Measurements from ENCODE around the gene NRAS.
A peak's percentile ranks its signal among the peaks of the same experiment; 100 is the strongest.
"Not testable (repeated sequence)": the region's sequence is repeated elsewhere in the genome, so short reads cannot be mapped to it uniquely, and the experiment has no call there.

Gene NRAS

DNA sequence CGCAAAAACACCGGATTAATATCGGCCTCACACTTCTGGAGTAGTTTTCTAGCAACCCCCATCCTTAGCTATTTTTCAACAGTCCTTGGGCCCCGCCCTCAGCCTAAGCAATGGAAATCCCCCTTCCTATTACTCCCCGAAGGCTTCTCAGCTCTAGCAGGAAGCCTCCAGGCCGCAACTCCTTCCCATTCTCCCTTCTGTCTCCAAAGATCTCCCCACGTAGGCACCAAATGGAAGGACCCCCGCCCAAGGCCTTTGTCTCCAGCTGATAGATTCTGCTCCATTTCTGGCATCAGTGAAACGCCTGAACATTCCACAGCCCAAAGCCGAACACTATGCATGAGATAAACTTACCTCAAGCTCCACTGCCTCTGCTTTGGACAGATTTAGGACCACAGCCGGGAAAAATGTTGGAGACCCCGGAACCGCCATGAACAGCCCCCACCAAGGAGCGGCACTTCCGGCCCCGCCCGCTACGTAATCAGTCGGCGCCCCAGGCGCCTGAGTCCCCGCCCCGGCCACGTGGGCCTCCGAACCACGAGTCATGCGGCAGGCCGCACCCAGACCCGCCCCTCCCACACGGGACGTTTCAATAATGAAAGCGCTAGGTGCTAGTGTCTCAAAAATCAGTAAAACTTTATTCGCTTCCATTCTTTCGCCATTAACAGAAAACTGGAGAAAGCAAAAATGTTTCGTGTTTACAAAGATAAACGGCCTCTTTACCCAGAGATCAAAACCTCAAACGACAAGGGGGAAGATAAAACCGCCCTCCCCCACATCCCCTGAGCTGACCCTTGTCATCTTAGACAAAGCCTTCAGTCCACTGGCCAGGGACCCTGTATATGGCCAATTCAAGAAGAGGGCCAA lies at the start of gene NRAS:
NRAS (minus strand) TSS at position 468 of the 867 bp plus-strand sequence. CDS start 611 bp downstream, outside the sequence.
- DNase-seq: peak; percentile 96

DNA sequence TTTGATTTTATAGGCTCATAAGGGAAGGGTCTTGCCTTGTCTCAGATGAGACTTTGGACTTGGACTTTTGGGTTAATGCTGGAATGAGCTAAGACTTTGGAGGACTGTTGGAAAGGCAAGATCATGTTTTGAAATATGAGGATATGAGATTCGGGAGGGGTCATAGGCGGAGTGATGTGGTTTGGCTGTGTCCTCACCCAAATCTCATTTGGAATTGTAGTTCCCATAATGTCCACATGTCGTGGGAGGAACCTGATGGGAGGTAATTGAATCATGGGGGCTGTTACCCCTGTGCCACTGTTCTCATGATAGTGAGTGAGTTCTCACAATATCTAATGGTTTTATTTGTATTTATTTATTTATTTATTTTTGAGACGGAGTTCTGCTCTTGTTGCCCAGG lies 48.1 kb upstream of the NRAS start:
- DNase-seq: no peak

DNA sequence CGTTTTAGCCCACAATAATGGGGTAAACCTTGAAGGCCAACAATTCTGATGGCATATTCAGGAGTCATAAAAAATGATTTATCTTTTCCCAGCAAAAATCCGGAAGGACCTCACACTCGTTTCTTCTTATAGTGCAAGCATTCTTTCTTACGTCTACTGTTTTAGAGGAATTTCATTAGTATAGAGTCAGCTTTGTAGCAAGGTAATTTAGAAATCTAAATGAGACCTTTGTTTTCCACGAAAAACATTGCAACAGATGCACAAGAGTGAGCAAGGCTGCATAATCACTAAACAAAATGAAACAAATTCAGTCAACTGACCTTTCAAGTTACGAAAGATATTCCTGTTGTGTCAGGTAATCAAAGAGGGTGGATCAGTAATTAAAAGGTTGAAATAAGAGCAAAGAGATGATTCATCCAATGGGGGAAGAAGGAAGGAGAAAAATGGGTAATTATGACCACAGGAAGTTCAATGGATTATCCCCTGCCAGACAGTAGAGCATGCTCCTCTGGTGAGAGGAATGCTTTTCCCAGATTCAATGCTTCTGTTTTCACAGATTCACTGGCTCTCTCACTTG lies 41.8 kb upstream of the NRAS start:
- DNase-seq: no peak

DNA sequence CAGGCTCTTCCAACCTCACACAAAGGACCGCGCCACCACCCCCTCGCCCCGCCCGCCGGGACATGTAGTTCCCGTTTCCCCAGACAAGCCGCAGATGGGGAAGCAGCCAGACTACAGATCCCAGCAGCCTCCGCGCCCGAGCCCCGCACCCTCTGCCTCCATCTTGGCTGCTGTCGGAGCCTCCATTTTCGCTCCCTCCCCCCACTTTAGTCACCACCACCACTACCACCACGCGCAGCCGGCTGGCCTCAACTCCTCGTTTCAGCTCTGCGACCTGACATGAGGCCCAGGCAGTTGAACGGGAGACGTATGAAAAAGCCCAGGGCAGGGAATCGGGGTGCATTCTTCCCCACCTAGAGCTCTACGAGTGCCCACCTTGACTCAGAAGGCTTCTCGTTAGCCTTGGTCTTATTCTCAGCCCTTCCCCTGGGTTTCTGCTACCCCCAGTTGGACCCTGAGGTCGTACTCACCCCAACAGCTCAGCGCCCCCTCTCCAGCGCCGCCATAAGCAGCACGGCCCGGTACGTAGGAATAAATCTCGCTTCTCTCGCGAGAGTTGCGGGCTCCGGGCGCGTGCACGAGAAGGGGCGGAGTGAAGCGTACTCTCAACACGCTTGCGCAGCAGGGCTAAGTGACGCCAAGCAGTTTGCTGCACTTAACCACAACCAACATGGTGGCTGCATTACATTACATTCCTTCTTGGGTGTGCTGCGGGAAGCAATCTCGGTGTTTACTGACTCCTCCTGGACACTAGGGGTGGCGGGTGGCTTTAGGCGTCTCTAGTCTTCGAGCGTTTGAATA lies 41.1 kb upstream of the NRAS start, which contains the start of gene CSDE1:
CSDE1 (minus strand) TSS at position 530 of the 801 bp plus-strand sequence. CDS start 18,094 bp downstream, outside the sequence.
- peak; percentile 98 for DNase-seq

DNA sequence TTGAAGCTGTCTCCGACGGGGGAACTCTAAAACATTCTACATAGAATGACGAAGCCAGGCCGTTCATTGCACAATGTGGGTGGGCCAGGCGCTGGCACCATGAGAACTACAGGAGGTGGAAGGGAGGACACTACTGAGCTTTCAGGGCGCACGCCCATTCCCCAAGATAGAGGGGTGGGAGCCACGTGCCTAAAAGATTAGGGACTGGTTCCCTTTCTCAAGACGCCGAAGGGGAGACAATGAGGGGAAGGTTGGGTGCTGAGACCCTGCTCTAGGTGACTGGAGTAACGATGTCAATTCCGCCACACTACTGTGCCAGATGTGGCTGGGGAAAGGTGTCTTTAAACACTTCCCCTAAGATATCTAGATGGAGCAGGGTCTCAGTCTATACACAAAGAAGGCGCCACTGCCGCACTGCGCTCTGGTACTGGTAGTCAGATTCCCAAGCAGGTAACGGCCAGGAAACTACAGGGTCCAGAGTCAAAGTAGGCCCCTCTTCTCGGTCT lies 40.4 kb upstream of the NRAS start:
- DNase-seq: no peak

DNA sequence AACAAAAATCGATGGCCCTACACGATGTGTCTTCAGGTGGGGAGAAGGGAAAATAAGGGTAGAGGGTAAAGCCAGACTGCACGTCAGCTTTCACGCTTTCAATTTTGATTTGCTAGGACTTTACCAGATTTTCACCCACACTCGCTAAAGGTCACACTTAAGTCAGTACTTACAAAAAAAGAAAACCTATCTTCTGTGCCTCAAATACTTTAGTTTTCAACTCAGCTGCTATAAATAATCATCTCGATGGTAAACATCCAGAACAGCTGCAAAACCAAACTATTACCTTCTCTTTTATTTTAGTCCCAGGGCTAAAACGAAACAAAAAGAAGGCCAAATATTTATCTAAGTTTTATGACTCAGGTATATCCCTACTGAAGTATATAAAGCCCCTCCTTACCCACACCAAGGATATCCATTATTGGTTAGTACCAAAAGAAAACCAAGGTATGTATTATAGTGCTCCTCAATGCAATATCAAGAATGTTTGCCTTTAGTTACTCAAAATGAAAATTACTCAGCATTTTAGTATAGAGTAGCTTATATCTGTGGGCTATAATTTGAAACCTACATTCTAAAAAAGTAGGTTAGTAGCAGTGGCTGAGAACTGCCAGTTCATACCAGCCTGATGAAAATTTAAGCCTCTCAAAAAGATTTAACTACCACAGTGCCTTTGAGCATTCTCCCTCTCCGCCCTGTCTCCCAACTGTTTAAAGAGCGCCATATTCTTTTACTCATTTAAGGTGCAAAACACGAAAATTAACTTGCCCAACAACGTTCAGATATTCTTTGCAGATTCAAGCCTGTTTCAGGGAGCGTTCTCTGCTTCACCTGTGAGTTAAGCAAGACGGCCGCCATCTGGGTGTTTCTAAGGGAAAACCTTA lies 39.7 kb upstream of the NRAS start:
- DNase-seq: no peak

DNA sequence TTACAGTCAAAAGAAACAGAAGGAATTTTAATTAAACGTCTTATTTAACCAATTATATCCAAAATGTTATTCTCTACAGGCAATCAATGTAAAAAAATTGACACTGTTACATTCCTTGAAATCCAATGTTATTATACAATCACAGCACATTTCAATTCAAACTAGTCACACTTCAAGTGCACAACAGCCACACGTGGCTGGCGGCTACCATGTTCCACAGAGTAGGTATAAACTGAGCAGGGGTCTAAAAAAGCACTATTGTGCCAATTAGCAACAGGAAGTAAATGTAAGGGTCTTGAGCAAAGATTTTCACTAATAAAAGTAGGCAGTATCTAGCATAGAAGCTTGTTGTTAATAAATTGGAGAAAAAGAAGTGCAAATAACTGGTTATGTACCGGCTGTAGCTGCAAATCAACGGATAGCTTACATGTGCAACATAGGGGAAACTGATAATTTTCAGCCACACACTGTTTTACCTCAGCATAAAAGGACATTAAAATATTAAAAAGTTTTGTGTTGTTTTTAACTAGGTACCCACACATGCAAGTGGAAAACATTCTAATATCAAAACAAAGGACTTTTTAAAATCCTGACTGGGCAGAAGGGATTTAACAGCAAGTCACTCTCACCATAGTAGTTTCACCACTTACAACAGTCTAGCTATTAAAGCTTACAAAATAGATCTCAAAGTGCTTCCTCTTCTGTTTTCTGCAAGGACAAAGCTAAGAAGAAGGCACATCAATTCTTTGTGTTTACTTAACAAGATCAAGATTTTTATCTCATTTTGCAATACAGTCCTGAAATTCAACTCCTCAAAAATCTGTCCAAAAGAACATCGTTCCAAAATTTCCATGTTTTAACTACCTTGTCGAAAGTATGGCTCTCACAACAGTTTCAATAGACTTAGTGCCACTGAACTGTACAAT lies 38.7 kb upstream of the NRAS start:
- no peak for DNase-seq

DNA sequence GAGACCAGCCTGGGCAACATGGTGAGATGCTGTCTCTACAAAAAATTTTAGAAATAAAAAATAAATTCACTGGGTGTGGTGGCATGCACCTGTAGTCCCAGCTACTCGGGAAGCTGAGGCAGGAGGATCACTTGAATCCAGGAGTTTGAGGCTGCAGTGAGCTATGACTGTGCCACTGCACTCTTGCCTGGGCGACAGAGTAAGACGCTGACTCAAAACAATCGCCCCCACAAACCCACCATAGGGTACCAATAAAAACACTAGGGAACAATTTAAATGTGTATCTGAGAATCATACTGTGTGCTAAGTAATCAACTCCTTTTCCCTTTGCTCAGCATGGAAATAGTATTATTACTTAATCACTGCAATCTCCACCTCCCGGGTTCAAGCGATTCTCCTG lies 37.1 kb upstream of the NRAS start:
- DNase-seq: not testable (repeated sequence)

DNA sequence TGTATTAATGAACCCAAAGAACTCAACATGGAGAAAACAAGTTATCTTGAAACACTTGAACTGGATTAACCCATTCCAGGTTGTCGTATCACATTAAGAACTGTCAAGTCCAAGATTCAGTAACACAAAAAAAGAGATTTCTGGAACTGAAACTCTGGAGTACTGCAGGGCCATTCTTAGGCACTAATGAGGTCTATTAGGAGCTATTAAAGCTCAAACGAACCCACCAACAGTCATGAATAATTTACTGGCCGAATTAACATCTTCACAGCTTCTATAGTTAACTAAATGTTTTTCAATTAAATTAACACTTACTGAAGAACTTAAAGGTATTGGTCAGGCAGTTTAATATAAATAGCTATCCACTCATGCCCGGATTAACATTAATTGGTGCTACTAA lies 36.6 kb upstream of the NRAS start:
- DNase-seq: no peak

DNA sequence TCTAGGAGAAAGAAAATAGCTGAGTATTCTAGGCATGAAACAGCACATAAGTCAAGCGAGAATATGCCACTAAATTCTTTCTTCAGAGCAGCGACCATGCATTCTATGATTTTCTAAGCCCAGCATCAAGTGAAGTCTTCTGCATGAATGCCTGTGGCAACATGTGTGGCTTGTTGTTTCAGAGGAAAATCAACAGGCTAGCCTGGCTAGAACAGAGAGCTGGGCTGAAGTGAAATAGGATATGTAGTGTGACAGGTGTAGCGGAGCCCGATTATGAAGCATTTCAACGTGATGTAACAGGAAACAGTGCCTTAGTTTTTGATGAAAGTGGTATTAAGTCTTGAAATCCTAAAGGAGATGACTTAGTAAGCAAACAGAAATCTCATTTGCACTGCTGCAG lies 34.2 kb upstream of the NRAS start:
- DNase-seq: no peak

DNA sequence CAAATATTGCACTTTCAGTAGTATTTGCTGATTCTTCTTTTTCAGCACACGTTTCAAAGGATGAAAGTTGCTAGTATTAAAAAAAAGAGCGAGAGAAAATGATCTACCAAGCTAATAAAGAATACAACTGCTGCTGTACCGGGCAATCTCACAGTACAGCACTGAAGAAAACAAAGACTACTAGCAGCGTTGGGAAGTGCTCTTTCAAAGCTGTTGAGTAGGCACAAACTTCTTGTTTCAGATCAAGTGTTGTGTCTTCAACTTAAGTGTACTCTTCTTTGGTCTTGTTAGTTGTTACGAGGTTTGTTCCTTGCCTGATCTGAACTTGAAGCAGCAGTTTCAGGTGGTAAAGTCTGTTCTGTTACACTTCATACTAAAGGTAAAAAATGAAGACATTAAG lies 33.3 kb upstream of the NRAS start:
- no peak for DNase-seq

DNA sequence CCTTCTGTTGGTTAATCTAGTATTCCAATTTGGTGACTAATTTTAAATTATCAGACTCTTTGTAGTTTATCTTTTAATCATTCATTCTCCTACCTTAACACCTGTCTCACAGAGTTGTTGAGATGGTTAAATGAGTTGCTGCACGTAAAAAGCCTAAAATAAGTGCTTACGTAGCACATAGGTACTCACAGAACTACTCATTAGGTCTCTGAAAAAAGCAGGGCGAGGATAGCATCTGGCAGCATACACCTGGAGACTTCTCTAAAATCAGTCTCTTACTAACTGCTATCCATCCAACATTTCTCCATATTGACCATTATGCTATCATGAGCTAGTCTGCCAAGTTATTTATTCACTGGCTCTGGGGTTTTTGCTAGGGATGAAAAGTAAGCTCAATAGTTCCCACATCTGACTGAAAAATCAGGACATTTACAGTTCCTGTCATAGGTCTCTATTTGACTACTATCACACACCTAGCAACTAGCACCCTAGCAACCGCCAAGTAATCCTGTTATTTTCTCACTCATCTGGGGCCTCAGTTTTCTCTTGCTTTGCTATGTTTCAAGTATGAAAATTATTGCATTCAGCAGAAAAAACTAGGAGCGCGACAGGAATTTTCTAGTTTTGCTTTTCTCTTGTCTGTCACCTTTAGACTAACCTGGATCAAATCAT lies 30.0 kb upstream of the NRAS start:
- no peak for DNase-seq

DNA sequence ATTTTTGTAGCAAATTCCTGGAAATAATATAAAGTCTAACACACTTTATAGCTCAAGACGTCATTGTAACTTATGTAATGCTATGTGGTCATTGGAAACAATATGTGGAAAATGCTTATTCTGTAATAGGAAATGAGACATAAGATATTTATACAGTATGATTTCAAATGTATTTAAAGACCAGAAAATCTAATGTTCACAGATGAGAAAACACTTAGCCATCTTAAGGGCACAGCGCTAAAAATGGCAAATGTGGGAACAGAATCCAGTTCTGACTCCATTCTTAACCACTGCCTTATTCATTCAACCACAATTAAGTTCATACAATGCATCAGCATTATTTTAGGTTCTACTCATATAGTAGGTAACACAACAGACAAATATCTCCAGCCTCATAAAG lies 28.7 kb upstream of the NRAS start:
- no peak for DNase-seq

DNA sequence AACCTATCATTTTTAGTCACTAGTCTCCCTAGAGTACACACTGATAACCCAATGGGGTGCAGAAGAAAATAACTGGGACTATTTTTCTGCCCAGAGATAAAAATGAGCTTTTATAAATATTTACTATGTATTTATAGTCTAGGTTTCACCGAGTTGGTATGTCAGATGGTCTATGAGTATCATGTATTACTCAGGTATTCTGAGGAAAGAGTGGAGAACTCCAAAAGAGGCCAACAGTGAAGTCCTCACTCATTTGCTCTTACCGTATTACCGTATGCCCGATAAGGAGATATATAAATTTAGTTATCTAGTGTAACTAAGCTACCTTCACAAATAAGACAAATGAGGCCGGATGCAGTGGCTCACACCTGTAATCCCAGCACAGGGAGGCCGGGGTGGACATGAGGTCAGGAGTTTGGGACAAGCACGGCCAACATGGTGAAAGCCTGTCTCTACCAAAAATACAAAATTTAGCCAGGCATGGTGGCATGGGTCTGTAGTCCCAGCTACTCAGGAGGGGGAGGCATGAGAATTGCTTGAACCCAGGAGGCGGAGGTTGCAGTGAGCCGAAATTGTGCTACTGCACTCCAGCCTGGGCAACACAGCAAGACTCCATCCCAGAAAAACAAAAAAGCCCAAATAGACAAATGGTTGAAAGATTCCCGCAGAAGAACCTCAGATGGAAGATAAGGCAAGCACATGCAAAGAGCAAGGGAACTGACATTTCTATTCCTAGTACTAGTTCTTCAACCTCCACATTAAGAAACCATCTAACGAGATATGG lies 25.6 kb upstream of the NRAS start:
- no peak for DNase-seq

DNA sequence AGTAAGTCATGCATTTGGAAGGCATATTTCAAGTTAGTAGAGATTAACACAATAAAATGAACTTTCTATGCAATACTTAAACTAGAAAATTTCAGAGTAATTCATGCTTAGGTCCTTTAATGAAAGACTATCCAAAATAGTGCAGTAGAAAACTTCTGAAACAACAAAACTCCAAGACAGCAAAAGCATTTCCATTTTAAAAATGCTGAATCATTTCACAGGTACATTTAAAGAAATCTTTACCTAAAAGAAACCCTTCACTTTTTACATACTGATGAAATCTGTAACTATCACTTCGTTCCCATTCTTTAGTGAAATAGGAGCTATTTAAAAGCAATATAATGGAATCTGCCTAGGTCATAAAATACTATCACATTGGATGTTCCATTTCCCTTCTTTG lies 23.8 kb upstream of the NRAS start:
- no peak for DNase-seq

DNA sequence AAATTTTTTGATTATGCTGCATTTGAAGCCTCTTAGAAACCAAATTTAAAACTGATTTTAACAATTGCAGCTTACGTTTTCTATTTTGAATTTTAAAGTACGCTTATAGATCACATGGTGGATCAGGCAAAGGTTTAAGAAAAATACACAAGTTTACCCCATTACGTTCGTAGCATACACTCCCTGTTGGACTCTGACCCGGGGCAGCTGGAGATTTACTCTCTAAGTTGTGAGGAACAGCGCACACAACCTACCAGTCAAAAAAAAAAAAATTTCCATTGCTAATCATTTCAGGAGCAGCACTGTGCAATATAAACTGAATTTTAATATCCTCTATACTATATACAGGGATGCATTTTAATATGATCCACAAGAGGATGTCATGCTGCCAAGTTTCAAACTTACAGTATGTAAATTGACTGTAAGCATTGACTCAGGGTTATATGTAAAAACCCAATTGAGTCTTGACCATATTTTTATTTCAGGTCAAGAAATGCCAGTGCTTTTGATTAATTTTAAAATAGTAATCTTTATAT lies 20.8 kb upstream of the NRAS start:
- DNase-seq: no peak

DNA sequence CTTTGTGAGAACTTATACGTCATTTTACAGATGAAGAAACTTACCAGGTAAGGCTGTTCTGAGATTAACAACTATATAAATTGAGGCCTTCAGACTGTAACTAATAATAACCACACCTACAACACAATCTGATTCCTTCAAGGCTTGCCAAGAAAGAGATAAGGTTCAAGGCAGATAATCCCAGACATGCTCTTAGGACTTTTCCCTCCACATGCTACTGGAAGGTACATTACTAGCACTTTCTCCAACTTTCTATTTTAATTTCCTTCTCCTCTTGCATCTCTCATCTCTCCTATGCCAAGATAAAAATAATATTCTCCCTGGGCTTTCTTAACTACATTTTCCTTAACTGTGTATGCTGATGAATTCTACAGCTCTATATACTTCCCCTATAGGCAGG lies 18.9 kb upstream of the NRAS start:
- DNase-seq: no peak

DNA sequence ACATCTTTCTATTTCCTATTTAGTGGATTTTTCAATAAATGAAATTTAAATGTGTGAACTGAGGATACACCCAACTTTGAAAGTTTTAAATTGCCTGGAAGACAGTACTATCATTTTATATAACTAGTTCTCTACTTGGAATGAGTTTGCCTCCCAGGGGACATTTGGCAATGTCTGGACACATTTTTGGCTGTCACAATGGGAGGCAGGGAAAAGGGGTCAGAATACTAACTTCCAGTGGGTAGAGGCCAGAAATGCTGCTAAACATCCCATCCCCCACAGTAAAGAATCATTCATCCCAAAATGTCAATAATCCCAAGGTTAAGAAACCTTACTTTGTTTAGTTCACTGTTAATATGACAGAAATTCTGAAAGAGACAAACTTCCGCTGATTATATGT lies 13.2 kb upstream of the NRAS start:
- DNase-seq: no peak

DNA sequence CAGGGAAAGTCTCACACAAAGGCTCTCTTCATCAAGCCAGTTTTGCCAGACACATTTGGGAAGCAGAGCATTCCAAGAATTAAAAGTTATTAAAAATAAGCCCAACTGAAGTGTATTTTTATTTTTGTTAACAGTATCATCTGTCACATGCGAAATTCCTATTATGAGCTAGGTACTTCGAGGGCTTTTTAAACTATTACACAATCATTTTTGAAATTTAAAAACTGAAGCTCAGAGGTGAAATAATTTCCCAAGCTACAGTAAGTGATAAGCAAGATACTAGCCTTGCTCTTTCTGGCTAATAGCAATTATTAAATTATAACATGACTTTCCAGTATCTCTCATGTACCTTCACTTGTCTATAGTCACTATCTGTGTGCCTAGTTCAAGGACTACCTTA lies 12.0 kb upstream of the NRAS start:
- DNase-seq: no peak

DNA sequence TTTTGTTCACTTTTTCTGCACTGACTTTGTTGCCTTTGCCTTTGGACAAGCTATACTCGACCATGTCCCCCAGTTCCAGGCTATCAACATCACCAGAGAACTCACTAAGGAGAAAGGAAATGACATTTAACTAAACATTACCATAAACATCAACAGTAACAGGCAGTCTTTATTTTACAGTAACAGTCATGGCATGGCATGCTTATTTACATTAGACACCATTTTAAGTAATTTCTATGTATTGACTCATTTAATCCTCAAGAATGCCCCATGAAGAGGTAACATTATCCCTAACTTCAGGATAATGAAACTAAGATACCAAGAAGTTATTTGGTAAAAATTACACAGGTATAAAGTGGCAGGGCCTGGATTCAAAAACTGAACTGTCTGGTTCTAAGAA lies 8.7 kb upstream of the NRAS start:
- DNase-seq: no peak

All from activated T-cell treated with anti-CD3 and anti-CD28 coated beads, Interleukin-2, amount 50 U/mL, for 1 hour (primary cell).